Measurements from ENCODE around the gene GLB1L3.
A peak's percentile ranks its signal among the peaks of the same experiment; 100 is the strongest.

GLB1L3 gene

DNA sequence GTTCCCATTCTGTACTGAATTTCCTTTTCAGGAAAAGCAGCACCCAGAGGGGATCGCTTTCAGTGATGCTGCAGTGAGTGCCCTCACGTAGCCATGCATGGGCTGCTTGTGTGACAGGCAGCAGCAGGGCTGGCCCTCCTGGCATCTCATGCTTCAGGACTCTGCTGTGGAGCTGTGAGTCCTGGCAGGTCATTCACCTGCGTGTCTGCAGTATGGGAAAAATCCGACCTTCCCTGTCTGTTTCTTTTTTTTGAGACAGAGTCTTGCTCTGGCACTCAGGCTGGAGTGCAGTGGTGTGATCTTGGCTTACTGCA is 69.0 kb downstream of the GLB1L3 start:
- no peak for DNase-seq

DNA sequence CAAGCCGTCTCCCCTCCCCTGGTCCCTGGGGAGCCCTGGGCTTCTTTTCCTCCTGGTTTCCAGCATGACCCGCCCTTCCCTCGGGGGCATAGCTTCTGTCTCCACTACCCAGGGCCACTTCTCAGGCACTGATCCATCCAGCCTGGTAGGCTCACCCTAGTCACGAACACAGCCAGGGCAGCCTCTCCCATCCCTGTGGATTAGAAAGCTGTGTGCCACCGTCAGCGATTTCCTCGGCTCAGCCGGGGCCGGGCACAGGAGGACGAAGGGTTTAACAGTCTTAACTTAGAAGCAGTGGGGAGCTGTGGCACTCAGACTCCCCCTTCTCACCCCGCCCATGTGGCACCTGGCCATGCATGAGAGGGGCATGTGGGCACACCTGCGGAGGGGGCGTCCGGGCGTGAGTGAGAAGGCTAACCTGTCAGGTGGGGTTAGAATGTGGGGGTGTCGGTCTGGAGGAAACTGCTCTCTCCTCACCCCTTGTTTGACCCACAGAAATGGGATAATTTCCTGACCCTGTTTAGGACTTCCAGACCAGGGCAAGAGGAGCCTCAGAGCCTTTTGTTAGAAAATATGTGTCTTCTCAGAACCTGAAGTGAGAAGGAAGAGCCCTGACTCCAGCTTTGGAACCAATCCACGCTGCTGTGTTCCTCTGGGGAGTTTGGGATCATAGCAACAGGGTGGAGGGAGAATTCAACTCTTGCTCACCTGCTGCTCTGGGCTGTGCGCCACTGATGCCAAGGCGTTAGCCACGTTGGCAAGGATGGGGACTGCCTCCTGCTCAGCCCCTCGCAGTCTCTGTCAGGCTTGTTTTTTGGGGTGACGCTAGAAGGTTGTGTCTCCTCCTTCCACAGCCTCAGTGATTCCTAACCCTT is 70.2 kb downstream of the GLB1L3 start:
- DNase-seq, result no peak

DNA sequence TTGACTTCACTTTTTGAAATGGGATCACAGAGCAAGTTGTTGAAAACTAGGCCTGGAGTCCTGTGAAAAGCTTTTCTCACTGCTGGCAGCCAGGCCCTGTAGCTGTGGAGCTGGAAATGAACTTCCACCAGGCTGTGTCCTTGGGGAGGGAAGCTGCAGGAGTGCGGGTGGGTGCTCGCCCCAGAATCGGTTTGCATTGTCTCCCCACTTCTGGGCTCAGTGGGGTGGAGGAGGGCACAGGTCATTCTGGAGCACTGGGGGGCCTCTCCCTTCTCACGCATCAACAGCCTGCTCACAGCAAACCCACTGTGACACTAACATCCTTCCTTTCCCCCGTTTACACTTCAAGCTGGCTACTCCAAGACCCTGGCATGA is 70.8 kb downstream of the GLB1L3 start:
- DNase-seq, result no peak

DNA sequence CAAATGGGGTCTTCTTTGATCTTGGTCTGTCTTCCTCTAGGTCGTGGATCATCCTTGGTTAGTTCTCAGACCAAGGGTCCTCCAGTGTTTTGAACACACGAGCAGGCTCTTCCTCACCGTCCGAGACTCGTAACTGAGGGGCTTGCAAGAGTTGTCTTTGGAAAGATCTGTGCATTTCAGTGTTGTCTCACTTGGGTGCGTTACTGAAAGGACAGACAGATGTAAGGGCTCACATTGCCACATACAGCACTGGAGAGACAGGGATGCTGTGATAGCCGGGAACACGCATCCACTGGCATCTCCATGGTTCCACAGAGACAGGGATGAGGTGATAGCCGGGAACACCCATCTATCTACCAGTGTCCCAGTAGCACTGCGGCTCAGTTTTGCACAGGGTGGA is 71.3 kb downstream of the GLB1L3 start:
- DNase-seq, result no peak

DNA sequence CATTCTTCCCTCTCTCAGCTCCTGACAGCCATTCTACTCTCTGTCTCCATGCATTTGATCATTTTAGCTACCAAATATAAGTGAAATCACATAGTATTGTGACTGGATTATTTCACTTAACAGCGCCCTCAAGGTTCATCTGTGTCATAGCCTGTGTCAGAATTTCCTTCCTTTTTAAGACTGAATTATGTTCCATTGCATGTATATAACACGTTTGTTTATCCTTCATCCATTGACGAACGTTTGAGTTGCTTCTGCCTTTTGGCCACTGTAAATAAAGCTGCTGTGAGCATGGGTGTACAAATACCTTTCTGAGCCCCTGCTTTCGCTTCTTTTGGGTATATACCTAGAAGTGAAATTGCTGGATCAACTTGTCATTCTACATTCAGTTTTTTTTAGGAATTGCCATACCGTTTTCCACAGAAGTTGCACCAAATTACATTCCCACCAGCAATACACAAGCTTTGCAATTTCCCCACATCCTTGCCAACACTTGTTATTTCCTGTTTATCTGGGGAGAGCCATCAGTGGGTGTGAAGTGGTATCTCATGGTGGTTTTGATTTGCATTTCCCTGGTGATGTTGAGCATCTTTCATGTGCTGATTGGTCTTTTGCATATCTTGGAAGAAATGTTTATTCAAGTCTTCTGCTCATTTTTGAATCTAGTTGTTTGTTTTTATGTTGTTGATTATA is 73.1 kb downstream of the GLB1L3 start:
- no peak for DNase-seq

- no peak for DNase-seq
Measured at GRCh38 chr11:134349802-134350355, 73.7 kb downstream of the GLB1L3 start.

- DNase-seq, result no peak
Measured at GRCh38 chr11:134350381-134350780, 74.2 kb downstream of the GLB1L3 start.

DNA sequence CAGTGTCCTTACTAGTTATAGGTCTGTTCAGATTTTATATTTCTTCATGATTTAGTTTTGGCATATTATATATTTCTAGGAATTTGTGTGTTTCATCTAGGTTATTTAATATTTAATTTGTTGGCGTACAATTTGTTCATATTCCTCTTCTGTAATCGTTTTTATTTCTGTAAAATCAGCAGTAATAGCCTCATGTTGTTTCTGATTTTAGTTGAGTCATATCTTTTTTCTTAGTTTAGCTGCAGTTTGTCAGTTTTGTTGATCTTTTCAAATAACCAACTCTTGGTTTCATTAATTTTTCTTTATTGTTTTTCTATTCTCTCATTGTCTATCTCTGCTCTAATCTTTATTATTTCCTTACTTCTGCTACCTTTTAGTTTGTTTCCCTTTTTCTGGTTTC is 75.9 kb downstream of the GLB1L3 start:
- no peak for DNase-seq

DNA sequence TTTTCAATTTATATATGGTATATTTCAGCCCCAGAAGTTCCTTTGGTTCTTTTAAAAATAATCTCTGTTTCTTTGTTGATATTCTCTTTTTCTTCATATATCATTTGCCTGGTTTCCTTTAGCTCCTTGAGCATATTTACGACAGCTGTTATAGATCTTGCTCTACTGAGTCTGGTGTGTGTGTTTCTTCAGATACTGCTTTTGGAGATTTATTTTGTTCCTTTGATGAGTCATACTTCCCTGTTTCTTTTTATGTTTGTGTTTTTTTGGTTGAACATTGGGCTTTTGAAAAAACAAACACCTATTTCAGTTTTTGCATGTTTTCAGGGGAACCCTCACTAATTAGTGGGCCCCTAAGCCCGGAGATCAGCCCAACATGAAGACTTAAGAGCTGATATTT is 79.0 kb downstream of the GLB1L3 start:
- DNase-seq, result no peak

GRCh38 chr11:134355656-134356055 is 79.5 kb downstream of the GLB1L3 start:
- no peak for DNase-seq

DNA sequence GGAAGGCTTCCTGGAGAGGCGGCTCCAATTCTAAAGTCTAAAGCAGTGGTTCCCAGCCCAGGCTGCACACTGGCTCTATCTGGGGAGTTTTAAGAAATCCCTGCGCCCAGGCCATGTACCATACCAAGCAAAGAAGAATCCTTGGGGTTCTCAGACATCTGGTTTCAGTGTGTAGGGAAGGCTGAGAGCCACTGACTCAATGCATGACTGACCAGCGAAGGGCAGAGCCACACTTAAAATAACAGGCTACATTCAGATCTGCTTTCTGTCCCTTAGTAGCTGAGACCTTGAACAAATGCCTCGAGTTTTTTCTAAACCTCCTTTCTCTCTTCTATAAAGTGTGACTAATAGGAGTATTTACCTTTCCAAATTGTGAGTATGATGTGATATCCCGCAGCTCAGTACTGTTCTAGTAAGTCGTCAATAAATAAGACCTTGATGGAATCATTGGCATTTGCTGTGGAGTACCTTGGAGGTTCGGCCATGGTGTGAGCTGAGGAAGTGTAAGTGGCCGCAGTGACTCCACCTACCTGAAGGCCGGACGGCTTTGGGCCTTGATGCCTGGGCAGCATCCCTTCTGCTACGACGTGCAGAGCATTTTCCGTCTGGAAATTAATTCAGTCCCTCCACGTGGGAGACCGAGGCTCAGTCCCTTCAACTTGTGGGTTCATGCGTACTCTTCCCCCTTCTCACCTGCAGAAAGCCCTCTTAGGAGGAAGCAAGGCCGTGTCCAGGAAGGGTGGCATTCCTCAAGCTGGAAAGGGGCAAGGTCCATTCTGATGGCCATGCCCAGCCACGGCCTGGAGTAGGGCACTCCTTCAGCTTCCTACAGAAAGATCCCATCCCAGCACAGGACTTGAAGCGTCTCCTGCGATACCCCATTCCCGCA is 80.7 kb downstream of the GLB1L3 start:
- DNase-seq, result no peak

DNA sequence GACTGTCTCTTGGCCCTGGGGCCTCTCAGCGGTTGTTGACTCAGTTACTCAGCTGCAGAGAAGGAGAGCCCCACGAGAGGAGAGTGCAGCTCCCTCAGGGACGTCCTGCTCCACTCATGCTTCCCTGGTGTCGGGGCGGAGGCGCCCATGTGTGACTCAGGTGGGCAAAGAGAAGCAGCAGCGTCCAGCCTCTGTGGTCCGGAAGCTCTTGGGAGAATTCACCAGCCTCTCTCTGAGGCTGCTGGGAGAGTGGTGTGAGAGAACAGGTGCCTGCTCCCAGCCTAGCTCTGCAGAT is 81.3 kb downstream of the GLB1L3 start:
- no peak for DNase-seq

- DNase-seq, result no peak
Measured at GRCh38 chr11:134358165-134358855, 82.1 kb downstream of the GLB1L3 start.

DNA sequence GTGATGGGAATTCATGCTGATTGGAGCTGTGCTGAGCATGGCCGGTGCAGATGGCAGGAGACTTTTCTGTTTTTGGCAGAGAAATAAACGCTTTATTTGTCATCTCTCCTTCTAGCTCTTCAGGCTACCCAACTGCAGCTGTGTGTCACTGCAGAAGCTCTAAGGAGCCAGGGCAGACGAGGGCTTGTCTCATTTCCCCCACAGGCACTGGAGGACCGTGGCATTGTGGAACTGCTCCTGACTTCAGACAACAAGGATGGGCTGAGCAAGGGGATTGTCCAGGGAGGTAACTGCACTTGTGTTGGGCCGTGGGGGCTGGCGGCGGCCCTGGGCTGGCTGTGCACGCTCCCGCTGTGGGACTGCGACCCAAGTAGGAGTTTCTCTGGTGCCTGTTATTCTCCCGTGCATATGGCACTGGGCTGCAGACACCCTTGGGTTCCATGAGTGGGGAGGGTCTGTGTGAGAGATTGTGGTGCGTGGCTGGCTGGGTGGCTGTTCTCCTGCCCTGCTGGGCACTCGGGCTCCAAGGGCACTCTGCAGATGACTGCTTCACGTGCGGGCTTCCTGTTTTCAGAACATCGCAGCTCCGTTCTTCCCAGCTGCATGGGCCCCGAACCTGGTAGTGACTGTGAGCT is 82.8 kb downstream of the GLB1L3 start:
- DNase-seq, result no peak

- no peak for DNase-seq
Measured at GRCh38 chr11:134359646-134360045, 83.5 kb downstream of the GLB1L3 start.

DNA sequence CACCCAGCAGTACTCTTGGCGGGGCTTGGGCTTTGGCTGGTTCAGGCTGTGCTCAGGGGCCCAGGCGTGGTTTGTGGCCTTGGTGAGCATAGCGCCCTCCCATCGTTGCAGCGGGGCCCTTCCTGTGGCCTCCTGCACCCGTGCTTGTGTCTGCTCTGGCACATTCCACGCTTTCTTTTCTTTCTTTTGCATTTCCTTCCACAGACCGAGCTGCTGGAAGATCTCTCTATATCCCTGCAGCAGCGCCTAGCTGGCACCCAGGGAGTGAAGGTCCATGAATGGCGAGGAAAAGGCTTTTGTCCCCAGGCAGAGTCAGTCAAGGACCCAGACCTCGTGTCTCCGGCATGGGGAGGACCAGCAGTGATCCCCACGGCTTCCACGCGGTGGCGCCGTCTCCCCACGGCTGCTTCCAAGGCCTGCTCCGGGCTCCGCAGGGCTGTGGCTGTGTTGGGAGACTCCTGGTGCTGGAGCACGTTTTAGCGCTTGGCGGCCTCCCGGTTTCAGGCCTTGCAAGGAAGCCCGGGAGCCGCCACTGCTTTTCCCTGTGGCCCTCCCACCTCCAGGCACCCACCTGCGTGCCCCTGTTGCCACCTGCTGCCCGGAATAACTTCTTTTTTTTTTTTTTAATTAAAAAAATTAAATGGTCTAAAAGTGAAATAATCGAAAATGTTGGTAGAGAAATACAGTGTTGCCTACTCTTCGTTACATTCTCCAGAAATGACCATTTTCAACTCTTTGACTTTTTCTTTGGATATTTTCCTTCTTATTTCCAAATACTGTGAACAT is 84.1 kb downstream of the GLB1L3 start:
- DNase-seq, result peak in 13 of 14 donors; percentile 16 to 88 (median 68)

DNA sequence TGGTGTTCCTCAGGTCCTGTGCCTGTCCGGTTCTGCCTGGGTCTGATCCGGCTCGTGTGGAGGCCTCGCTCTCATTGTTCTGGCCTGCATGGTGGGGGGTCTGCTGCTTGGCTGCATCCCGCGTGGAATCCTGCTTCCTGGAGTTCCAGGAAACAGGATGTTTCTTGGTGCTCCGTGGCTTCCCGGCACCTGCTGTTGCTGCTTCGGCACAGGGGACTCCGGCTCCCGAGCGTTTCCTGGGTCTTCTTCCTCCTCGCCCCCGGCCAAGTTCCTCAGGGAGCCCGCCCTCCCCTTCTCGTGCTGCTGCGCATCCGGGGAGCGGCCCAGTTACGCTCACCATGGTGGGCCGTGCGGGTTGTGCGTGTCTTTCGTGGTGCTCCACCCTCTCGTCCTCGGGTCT is 85.5 kb downstream of the GLB1L3 start:
- DNase-seq, result no peak

DNA sequence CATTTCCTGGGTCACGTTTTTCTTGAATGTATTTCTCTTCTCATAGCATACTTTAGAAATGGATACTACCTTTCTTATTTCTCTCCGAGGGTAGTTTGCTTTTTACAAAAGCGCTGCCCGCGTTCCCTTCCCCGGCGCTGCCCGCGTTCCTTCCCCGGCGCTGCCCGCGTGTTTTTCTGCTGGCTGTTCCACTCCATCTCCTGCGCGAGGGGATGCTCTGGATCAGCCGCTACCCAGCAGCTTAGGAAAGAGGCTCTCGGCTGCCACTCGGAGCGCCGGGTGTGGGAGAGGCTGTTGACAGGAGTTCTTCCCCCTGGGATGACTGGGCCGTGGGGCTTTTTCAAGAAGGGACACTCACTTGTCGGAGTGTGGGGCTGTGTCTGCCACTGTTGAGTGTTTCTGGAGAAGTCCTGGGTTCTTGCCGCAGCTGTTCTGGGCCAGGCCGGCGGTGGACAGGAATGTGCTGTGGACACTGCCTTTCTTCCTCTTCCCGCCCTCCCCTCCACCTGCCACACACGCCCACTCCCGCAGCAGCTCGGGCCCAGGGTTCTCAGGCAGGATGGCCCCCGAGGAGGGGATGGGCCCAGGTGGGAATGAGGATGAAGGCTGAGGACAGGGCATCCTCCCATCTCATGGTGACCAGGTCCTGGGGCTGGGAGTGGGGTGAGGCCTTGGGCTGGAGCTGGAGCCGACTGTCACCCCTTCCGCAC is 86.2 kb downstream of the GLB1L3 start:
- no peak for DNase-seq

GRCh38 chr11:134363161-134363560 is 87.0 kb downstream of the GLB1L3 start:
- DNase-seq, result no peak

- no peak for DNase-seq
Measured at GRCh38 chr11:134363592-134363991, 87.4 kb downstream of the GLB1L3 start.

Data from C1 segment of cervical spinal cord (tissue), 14 donors.